Smooth muscle cell (in vitro differentiated cells): ENCODE results near the gene PLEKHA6. TPM values are rescaled to one million over a fixed set of nuclear protein-coding genes. Genes with fewer than 3 reads are reported as not detected.

Experiments used
- DNase-seq: peaks from one replicate; lab custom pipeline; 2025; ENCODE audit not compliant: unreplicated experiment; lab: John Stamatoyannopoulos, UW
- H2AFZ ChIP-seq: fragments of 200-600 bp; sonication (generic); 2 replicates; pipeline ENCODE4 v1.6.0; 2016; ENCODE audit warnings: antibody characterized with exemption, low read depth, mild to moderate bottlenecking
- H3F3A ChIP-seq: fragments of 200-600 bp; sonication (generic); 2 replicates; pipeline ENCODE4 v1.6.0; 2017; ENCODE audit warnings: antibody characterized with exemption, low read depth
- H3K27ac ChIP-seq: fragments of 200-600 bp; sonication (generic); 2 replicates; pipeline ENCODE4 v1.5.1; 2016; ENCODE audit warnings: low read depth, mild to moderate bottlenecking
- H3K27me3 ChIP-seq: fragments of 200-600 bp; sonication (generic); 2 replicates; pipeline ENCODE4 v1.6.1; 2016; ENCODE audit warnings: low read depth, mild to moderate bottlenecking
- H3K36me3 ChIP-seq: fragments of 200-600 bp; sonication (generic); 2 replicates; pipeline ENCODE4 v1.5.1; 2016; ENCODE audit warnings: low read depth
- H3K4me1 ChIP-seq: fragments of 200-600 bp; sonication (generic); 2 replicates; pipeline ENCODE4 v1.5.1; 2016; ENCODE audit warnings: low read depth
- H3K4me2 ChIP-seq: fragments of 200-600 bp; sonication (generic); 2 replicates; pipeline ENCODE4 v1.6.0; 2016; ENCODE audit warnings: mild to moderate bottlenecking
- H3K4me3 ChIP-seq: fragments of 200-600 bp; sonication (generic); 2 replicates; pipeline ENCODE4 v1.5.1; 2016; ENCODE audit warnings: mild to moderate bottlenecking
- H3K79me2 ChIP-seq: fragments of 200-600 bp; sonication (generic); 2 replicates; pipeline ENCODE4 v1.6.0; 2016; ENCODE audit warnings: low read depth, mild to moderate bottlenecking
- H3K9ac ChIP-seq: fragments of 200-600 bp; sonication (generic); 2 replicates; pipeline ENCODE4 v1.6.0; 2016; ENCODE audit warnings: low read depth
- H3K9me3 ChIP-seq: fragments of 200-600 bp; sonication (generic); replicated peaks from 2 replicates; pipeline ENCODE4 v1.5.1; 2016; ENCODE audit warnings: low read depth
- H4K20me1 ChIP-seq: fragments of 200-600 bp; sonication (generic); 2 replicates; pipeline ENCODE4 v1.6.0; 2016; ENCODE audit warnings: low read depth
- WGBS: methylation state at CpG from one replicate; pipeline ENCODE4 v1.1.7; 2016; ENCODE audit warnings: low lambda C conversion rate; 5-methylcytosine and 5-hydroxymethylcytosine counted together
- polyA plus RNA-seq: library from polyadenylated mRNA; unstranded; fragments of >200 nt; fragmentation: Nextera tagmentation; extraction: Ambion mirVana; gene quantifications from 2 replicates; pipeline ENCODE4 v1.2.1, GENCODE V29; 2016
- total RNA-seq: library from RNA; depleted of rRNA; stranded (reverse); fragments of >200 nt; gene quantifications from 2 replicates; pipeline ENCODE4 v1.2.3, GENCODE V29; 2014
- TF ChIP-seq, protein P1 (sequence below): fragments of 200-600 bp; sonication (generic); IDR thresholded peaks from 2 replicates; pipeline ENCODE4 v1.5.1; 2017; ENCODE audit warnings: borderline replicate concordance, mild to moderate bottlenecking, antibody characterized with exemption; ENCODE audit not compliant: insufficient read depth, poor library complexity, severe bottlenecking

Gene PLEKHA6
- total and polyA plus RNA-seq, 2 experiments from 2014 or later, result 0.45 to 0.85 TPM

DNA sequence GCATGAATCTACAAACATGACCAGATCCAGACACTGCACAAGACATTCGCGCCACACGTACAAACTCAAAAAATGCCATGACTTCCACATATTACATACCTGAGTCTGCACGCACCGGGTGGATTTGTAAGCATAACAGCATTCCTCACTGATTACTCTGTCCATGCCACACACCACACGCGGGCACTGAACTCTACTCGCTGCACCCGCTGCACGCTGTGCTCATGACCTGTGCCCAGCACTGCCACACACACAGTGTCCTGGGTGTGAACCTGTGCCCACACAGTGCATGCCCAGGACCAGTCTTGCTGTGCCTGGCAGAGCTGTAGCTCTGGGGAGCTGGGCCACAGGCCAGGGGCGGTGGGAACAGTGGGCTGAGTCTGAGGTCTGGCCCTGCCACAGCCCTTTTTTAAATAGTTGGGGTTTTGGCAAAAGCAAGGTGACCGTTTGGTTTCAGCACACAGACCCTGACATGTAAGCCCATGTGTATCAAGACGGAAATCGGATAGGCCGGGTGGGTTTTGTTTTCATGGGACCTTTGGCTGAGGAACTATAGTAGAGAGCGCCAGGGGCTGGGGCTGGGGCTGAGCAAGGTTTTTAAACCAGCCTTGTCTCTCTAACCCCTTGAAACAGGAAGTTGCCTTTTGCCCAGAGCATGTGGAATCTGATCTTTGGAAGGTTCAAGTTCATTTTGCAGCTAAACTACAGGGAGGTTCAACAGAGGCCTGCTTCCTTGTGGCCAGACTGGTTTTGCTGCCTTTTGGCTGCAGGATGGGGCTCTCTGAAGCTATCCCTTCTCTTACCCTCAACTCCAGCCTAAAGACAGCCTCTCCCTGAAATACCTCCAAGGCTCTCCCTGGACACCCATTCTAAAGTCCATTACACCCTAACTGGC is 133.6 kb downstream of the PLEKHA6 start:
- Histone ChIP-seq H4K20me1 (no peaks in the 10 kb centered on the region), H3K9ac (no peak overlapping the region), H3K4me1 (no peaks in the 10 kb centered on the region), H2AFZ (no peak overlapping the region), H3K79me2 (no peaks in the 10 kb centered on the region), H3K4me3 (no peak overlapping the region), H3K4me2 (no peak overlapping the region), H3K27ac (peak overlapping the region; percentile 78), H3K27me3 (no peaks in the 10 kb centered on the region), H3K9me3 (no peaks in the 10 kb centered on the region), H3K36me3 (no peaks in the 10 kb centered on the region), H3F3A (peaks cover 8% of the 10 kb centered on the region)
- WGBS, result 80% methylated on average over 16 of the region's 16 CpGs
- DNase-seq, result no peak
- TF ChIP-seq, protein P1, sequence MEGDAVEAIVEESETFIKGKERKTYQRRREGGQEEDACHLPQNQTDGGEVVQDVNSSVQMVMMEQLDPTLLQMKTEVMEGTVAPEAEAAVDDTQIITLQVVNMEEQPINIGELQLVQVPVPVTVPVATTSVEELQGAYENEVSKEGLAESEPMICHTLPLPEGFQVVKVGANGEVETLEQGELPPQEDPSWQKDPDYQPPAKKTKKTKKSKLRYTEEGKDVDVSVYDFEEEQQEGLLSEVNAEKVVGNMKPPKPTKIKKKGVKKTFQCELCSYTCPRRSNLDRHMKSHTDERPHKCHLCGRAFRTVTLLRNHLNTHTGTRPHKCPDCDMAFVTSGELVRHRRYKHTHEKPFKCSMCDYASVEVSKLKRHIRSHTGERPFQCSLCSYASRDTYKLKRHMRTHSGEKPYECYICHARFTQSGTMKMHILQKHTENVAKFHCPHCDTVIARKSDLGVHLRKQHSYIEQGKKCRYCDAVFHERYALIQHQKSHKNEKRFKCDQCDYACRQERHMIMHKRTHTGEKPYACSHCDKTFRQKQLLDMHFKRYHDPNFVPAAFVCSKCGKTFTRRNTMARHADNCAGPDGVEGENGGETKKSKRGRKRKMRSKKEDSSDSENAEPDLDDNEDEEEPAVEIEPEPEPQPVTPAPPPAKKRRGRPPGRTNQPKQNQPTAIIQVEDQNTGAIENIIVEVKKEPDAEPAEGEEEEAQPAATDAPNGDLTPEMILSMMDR, result no peak

GRCh38 chr1:204224655-204225054 is 135.1 kb downstream of the PLEKHA6 start:
- H3K27ac ChIP-seq, result peak overlapping the region; percentile 78
- H3K4me3 ChIP-seq, result no peak overlapping the region
- no peaks in the 10 kb centered on the region for H4K20me1 ChIP-seq
- TF ChIP-seq, protein P1, result no peak
- no peak for DNase-seq
- H2AFZ ChIP-seq, result no peak overlapping the region
- no peak overlapping the region for H3K9ac ChIP-seq
- H3K9me3 ChIP-seq, result no peaks in the 10 kb centered on the region
- H3K4me2 ChIP-seq, result peak overlapping the region; percentile 66
- no peaks in the 10 kb centered on the region for H3K4me1 ChIP-seq
- H3K79me2 ChIP-seq, result no peaks in the 10 kb centered on the region
- H3F3A ChIP-seq, result peaks cover 8% of the 10 kb centered on the region
- no peaks in the 10 kb centered on the region for H3K36me3 ChIP-seq
- 53% methylated on average over 8 of the region's 8 CpGs for WGBS
- no peaks in the 10 kb centered on the region for H3K27me3 ChIP-seq

DNA sequence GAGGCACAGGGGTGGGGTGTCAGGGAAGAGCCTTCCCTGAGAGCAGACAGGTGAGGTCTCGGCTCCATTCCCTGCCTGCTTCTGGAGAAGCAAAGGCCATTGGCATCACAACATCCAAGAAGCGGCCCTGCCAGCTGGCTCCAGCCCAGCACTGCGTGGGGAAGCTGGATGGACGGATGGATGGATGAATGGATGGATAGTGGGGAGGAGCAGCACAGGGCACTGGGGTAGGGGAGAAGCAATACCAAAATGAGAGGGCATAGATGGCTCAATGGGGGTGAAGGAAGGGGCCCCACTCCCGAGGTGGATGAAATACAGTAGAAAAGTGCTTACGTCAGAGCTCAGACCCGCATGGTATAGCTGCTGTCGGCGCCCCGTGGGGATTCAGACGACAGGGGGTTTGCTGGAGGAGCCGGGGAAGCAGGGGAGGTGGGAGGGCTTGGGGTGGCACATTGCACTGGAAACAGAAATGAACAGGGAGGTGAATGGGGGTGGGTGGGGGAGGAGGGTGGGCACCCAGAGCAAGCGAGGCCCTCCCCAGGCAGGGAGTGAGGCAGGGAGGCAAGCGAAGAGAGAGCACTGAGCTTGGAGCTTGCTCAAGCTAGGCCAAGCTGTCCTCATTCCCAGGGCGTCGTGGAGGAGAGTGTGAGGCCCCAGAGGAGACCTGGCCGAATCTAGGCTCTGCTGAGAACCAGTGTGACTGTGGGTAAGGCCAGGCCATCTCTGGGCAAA is 136.4 kb downstream of the PLEKHA6 start:
- 93% methylated on average over 16 of the region's 17 CpGs for WGBS
- no peak overlapping the region for H3K4me2 ChIP-seq
- H3K9me3 ChIP-seq, result no peaks in the 10 kb centered on the region
- H3K9ac ChIP-seq, result no peak overlapping the region
- no peak overlapping the region for H3K4me3 ChIP-seq
- DNase-seq, result no peak
- no peaks in the 10 kb centered on the region for H3K36me3 ChIP-seq
- no peaks in the 10 kb centered on the region for H4K20me1 ChIP-seq
- H3K4me1 ChIP-seq, result no peaks in the 10 kb centered on the region
- no peak overlapping the region for H3K27ac ChIP-seq
- H2AFZ ChIP-seq, result no peak overlapping the region
- H3F3A ChIP-seq, result peaks cover 8% of the 10 kb centered on the region
- no peaks in the 10 kb centered on the region for H3K27me3 ChIP-seq
- TF ChIP-seq, protein P1, result no peak
- H3K79me2 ChIP-seq, result no peaks in the 10 kb centered on the region
